HG03521 (cell line): ENCODE results near the gene OR51I2.

ENCODE experiments used
- ATAC-seq: cut with Tn5 transposase; IDR thresholded peaks from one replicate; pipeline ENCODE4 v1.9.1; 2021; ENCODE audit warnings: mild to moderate bottlenecking, moderate library complexity; ENCODE audit not compliant: unreplicated experiment

Gene OR51I2

DNA sequence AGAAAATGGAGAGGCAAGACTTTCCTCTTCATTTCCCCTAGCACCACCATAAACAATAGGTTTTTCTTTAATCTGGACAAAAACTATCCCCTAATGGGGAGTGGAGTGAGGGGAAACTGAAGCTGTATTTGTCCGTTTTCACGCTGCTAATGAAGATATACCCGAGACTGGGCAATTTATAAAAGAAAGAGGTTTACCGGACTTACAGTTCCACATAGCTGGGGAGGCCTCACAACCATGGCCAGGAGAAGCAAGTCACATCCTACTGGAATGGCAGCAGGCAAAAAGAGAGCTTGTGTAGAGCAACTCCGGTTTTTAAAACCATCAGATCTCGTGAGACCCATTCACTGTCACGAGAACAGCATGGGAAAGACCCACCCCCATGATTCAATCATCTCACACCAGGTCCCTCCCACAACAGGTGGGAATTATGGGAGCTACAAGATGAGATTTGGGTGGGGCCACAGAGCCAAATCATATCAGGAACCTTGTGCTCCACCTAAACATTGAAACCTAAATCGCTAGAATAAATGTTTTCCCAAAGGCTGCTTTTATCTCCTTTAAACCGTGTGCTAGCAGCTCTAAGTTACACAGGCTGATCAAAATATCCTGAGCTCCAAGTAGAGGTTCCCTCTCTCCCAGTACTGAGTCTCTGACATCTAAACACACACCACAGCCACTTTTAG, 56.4 kb downstream of the OR51I2 start:
- ATAC-seq: no peak
